H1 (cell line): ENCODE results near the gene IFT122.

ENCODE experiments used
- CTCF ChIP-seq, 3 experiments: IDR thresholded peaks; 1 replicate in 2 of 3; 2 replicates in 1 of 3; pipeline versions ENCODE4 v1.5.1 to v1.6.1; 2011; ENCODE audit warnings: low read length in 3 of 3, mild to moderate bottlenecking in 3 of 3, inconsistent platforms in 2 of 3, low read depth in 1 of 3, moderate library complexity in 1 of 3; ENCODE audit not compliant: insufficient read depth in 1 of 3; ENCODE audit errors: control extremely low read depth in 1 of 3
- POLR2A ChIP-seq, 2 experiments: IDR thresholded peaks; 1 replicate in 1 of 2; 2 replicates in 1 of 2; pipeline ENCODE4 v1.6.1; 2011; ENCODE audit warnings: low read depth in 2 of 2, low read length in 2 of 2, mild to moderate bottlenecking in 2 of 2; ENCODE audit errors: control extremely low read depth in 1 of 2
- RAD21 ChIP-seq, 2 experiments: IDR thresholded peaks in 1 of 2; conservative IDR thresholded peaks in 1 of 2; 2 replicates each; pipeline ENCODE4 v1.6.1; 2011; ENCODE audit warnings: low read depth in 2 of 2, low read length in 2 of 2, improper control_type of control experiment in 1 of 2, inconsistent platforms in 1 of 2, mild to moderate bottlenecking in 1 of 2, moderate library complexity in 1 of 2

- TF ChIP-seq CTCF (IDR thresholded peaks at IDR 0.05; ENCODE audit: control extremely low read depth in 1 of 3, insufficient read depth in 1 of 3, low read depth in 1 of 3, low read length in 3 of 3), result no peak
- no peak for TF ChIP-seq RAD21 (IDR thresholded peaks at IDR 0.05 in 1 of 2, conservative IDR thresholded peaks at IDR 0.05 in 1 of 2; ENCODE audit: low read depth in 2 of 2, low read length in 2 of 2)
- no peak for TF ChIP-seq POLR2A (IDR thresholded peaks at IDR 0.05; ENCODE audit: control extremely low read depth in 1 of 2, low read depth in 2 of 2, low read length in 2 of 2)
Observed at GRCh38 chr3:129432671-129433070, 7.4 kb upstream of the IFT122 start.
